GM18505 (cell line): ENCODE results near the gene PPP1R2B.
A peak's percentile ranks its signal among the peaks of the same experiment; 100 is the strongest.

ENCODE experiments used
- ATAC-seq: cut with Tn5 transposase; IDR thresholded peaks from one replicate; pipeline ENCODE4 v1.9.1; 2021; ENCODE audit not compliant: unreplicated experiment
- POLR2A ChIP-seq: IDR thresholded peaks from 4 replicates; pipeline ENCODE4 v1.6.1; 2011; ENCODE audit warnings: borderline replicate concordance; ENCODE audit not compliant: insufficient read depth, insufficient read length; ENCODE audit errors: extremely low read depth

Gene PPP1R2B

GRCh38 chr5:156850206-156850751 is at the start of gene PPP1R2B:
PPP1R2B (plus strand) TSS chr5:156850295; CDS start chr5:156850563, 268 bp downstream.
- no peak for ATAC-seq
- TF ChIP-seq POLR2A = no peak

DNA sequence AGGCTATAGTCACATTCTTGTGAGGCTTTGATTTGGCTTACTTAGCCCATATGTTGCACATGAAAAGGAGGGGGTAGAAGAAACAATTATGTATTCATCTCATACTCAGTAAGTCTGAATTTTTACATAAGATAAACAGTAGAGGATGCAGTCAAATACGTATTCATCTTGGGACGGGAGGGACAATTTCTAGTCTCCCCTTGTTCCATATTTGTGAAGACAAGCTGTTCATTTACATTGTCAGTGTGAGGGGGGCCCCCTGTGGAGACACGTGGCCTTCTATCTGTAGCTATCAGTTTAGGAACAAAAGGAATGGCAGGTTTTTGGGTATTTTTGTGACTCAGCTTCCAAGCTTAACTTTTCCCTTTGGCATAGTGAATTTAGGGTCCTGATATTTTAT is 49.2 kb upstream of the PPP1R2B start:
- ATAC-seq = no peak
- no peak for TF ChIP-seq POLR2A

DNA sequence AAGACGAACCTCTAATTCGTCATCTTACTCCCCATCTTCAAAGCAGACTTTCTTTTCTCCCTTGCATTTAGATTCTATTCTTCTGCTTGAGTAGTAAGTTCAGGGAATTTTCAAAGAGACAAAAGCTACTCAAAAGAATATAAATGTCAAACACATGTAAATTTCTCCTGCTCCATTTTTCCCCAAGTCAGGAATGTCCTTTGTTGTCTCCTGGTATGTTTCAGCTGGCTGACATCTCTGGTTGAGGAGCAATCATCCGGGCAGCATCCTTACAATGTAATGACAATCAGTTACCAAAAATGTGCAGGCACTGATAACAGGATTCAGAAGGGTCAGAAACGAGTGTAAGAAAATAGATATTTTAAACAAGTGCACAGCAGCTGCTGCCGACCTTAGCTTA is 47.6 kb upstream of the PPP1R2B start:
- no peak for TF ChIP-seq POLR2A
- no peak for ATAC-seq

- TF ChIP-seq POLR2A = no peak
- ATAC-seq = no peak
Observed at GRCh38 chr5:156803404-156803803, 46.7 kb upstream of the PPP1R2B start.

DNA sequence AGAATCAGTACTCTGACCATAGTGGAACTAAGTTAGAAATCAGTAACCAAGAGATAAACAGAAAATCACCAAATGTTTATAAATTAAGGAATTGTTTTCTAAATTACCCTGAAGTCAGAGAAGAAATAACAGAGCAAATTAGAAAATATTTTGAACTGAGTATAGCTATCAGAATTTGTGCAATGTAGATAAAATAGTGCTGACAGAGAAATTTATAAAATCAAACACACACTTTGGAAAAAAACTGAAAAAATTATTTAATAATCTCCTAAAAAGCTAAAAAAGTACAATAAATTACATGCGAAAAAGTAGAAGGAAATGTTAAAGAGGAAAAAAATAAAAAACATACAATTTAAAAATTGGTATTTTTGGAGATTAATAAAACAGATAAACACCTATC is 37.1 kb upstream of the PPP1R2B start:
- no peak for ATAC-seq
- no peak for TF ChIP-seq POLR2A

GRCh38 chr5:156815988-156816599 is 34.0 kb upstream of the PPP1R2B start:
- peak; percentile 88 for ATAC-seq

DNA sequence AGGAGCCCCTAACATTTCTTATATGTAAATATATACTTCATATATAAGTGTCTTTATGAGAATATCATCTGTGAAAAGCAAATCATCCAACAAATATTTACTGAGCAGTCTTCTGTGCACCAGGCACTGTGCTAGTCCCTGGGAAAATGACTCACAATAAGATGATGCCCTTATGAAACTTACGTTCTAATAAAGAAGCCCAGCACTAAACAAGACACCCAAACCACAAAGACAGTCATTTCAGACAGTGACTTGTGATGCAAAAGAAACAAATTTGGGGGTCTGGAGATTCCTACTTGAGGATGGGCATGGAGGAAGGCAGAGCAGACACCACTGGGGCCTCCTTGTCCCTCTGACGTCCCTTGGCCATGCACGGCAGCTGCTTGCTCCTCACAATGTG is 30.6 kb upstream of the PPP1R2B start:
- ATAC-seq = no peak

More at GRCh38 chr5:156815988-156816599, 34.0 kb upstream of the PPP1R2B start:
- TF ChIP-seq POLR2A = no peak

GRCh38 chr5:156819967-156820581 is 30.0 kb upstream of the PPP1R2B start:
- TF ChIP-seq POLR2A = no peak

More for the DNA sequence above, 30.6 kb upstream of the PPP1R2B start:
- TF ChIP-seq POLR2A = no peak

GRCh38 chr5:156824241-156824640 is 25.9 kb upstream of the PPP1R2B start:
- no peak for ATAC-seq
- TF ChIP-seq POLR2A = no peak

More at GRCh38 chr5:156819967-156820581, 30.0 kb upstream of the PPP1R2B start:
- no peak for ATAC-seq

DNA sequence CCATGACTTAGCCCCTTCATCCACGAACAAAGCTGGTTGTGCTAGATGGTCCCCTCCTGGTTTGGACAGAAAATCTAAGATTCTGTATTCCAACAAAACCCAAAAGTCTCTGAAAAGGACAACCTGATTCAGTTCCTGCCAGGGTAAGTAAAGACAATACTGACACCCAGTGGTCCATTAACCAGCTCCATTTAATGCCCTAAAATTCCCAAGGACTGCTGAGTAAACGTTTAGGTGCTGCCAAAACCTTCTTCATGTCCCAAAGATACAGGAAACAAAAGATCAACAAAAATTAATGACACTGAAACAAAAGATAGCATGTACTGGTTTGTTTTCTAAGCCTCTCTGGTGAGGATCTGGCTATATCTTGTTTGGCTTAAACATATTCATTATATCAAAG is 25.3 kb upstream of the PPP1R2B start:
- no peak for TF ChIP-seq POLR2A
- ATAC-seq = no peak

DNA sequence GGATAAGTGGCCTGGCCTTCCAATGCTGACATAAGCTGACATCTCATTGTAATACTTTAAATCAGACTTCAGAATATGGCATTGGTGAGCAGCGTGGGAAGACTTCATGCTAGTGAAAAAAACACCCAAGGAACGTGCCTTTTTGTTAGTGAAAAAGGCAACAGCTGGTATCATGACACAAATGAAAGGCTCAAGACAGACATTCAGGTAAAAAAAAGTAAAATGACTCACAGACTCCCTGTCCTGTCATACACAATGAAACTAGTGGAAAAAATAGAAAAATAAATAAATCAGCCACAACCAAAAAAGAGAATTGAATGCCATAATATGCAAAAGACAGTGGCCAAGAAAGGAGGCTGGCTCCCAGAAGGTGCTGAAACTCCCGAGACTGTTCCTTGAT is 24.4 kb upstream of the PPP1R2B start:
- TF ChIP-seq POLR2A = no peak
- ATAC-seq = no peak

- ATAC-seq = peak; percentile 81
- TF ChIP-seq POLR2A = no peak
Observed at GRCh38 chr5:156826150-156826549, 23.9 kb upstream of the PPP1R2B start.

DNA sequence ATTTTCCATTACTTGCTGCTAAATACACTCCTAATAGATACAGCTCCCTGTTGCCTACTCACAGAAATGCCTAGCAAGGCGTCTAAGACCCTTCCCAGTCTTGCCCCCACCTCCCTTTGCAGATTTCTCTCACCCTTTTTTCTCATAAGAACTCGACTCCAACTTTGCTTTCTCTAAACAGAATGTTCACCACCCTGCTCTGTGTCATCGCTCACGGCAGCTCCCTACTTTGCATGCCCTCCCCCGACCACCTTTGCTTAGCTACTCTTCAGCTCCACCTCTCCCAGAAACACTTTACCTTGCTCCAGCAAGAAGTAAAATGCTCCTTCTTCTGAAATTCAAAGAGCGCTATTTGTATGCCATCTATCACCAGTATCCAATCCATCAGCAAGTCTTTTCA is 15.2 kb upstream of the PPP1R2B start:
- no peak for ATAC-seq
- no peak for TF ChIP-seq POLR2A

DNA sequence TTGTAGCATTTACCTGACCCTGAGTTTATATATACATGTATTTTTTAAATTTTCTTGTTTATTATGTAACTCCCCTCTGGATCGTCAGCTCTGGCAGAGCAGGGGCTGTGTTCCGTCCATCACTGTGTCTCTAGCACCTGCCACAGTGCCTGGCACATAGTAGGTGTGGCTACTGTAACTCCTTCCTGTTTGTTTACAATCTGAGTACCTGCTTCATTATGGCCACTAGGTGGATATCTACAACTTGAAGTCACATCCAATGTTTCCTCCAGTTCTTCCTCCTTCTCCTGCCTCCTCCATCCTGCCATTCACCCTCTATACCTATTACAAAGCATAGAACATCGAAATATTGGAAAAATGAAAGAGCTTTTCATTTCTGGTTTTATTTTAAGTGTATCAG is 14.2 kb upstream of the PPP1R2B start:
- no peak for TF ChIP-seq POLR2A
- no peak for ATAC-seq
